Keratinocyte (primary cell): Measurements from ENCODE around the gene MEIS3. TPM values are rescaled to one million over a fixed set of nuclear protein-coding genes. Genes with fewer than 3 reads are reported as not detected.

ENCODE experiments used
- DNase-seq: peaks from one replicate; pipeline ENCODE4 v3.0.0-alpha.2; 2011; ENCODE audit warnings: low read depth, missing footprints, low spot score
- FAIRE-seq: peaks from 2 replicates; lab custom pipeline; 2011; peaks lifted over from hg19 to GRCh38; lab: Jason Lieb, UNC
- H2AFZ ChIP-seq: 2 replicates; pipeline ENCODE4 v1.6.0; 2012; ENCODE audit warnings: low read length, control low read depth, inconsistent platforms; ENCODE audit not compliant: control insufficient read depth
- H3K27ac ChIP-seq: 2 replicates; pipeline ENCODE4 v1.5.1; 2011; ENCODE audit warnings: low read length; ENCODE audit not compliant: control insufficient read depth, insufficient read depth
- H3K27me3 ChIP-seq: 3 replicates; pipeline ENCODE4 v1.6.0; 2011; ENCODE audit warnings: low read length; ENCODE audit not compliant: control insufficient read depth, insufficient read depth; ENCODE audit errors: extremely low read depth
- H3K36me3 ChIP-seq, 2 experiments: 2 replicates in 1 of 2; 3 replicates in 1 of 2; pipeline ENCODE4 v1.5.1; 2011; ENCODE audit warnings: low read length in 2 of 2, mild to moderate bottlenecking in 1 of 2; ENCODE audit not compliant: control insufficient read depth in 2 of 2, insufficient read depth in 2 of 2; ENCODE audit errors: extremely low read depth in 1 of 2
- H3K4me1 ChIP-seq: 3 replicates; pipeline ENCODE4 v1.5.1; 2011; ENCODE audit warnings: low read length; ENCODE audit not compliant: control insufficient read depth, insufficient read depth; ENCODE audit errors: extremely low read depth
- H3K4me2 ChIP-seq: 3 replicates; pipeline ENCODE4 v1.6.0; 2011; ENCODE audit warnings: low read depth, low read length; ENCODE audit not compliant: control insufficient read depth, insufficient read depth; ENCODE audit errors: extremely low read depth
- H3K4me3 ChIP-seq, 3 experiments: fragments of 200-600 bp in 1 of 3; sonication (generic) in 1 of 3; 2 replicates in 2 of 3; 3 replicates in 1 of 3; pipeline ENCODE4 v1.5.1; 2011 to 2016; ENCODE audit warnings: low read length in 3 of 3, mild to moderate bottlenecking in 3 of 3, control low read depth in 2 of 3, inconsistent platforms in 1 of 3, low read depth in 1 of 3, mixed read lengths in 1 of 3, mixed run types in 1 of 3, moderate library complexity in 1 of 3; ENCODE audit not compliant: control insufficient read depth in 2 of 3, insufficient read depth in 2 of 3; ENCODE audit errors: extremely low read depth in 1 of 3
- H3K79me2 ChIP-seq: 2 replicates; pipeline ENCODE4 v1.6.0; 2012; ENCODE audit warnings: low read length; ENCODE audit not compliant: control insufficient read depth, insufficient read depth
- H3K9ac ChIP-seq: 3 replicates; pipeline ENCODE4 v1.6.0; 2011; ENCODE audit warnings: low read length; ENCODE audit not compliant: control insufficient read depth, insufficient read depth; ENCODE audit errors: extremely low read depth
- H3K9me1 ChIP-seq: 3 replicates; pipeline ENCODE4 v1.6.0; 2011; ENCODE audit warnings: low read length; ENCODE audit not compliant: control insufficient read depth, insufficient read depth; ENCODE audit errors: extremely low read depth
- H3K9me3 ChIP-seq: 2 replicates; pipeline ENCODE4 v1.5.1; 2012; ENCODE audit warnings: low read depth, low read length; ENCODE audit not compliant: control insufficient read depth
- H4K20me1 ChIP-seq: 3 replicates; pipeline ENCODE4 v1.6.0; 2011; ENCODE audit warnings: low read length; ENCODE audit not compliant: control insufficient read depth, insufficient read depth; ENCODE audit errors: extremely low read depth
- CTCF ChIP-seq, 3 experiments: IDR thresholded peaks in 1 of 3; conservative IDR thresholded peaks in 1 of 3; optimal IDR thresholded peaks in 1 of 3; 2 replicates in 2 of 3; 3 replicates in 1 of 3; pipeline versions ENCODE3 to v1.5.1; 2011; ENCODE audit warnings: low read length in 3 of 3, mild to moderate bottlenecking in 3 of 3, moderate library complexity in 2 of 3, control low read depth in 1 of 3, inconsistent platforms in 1 of 3; ENCODE audit not compliant: insufficient read depth in 2 of 3; ENCODE audit errors: extremely low read depth in 1 of 3
- EZH2 ChIP-seq: IDR thresholded peaks from one replicate; pipeline ENCODE4 v1.6.1; 2012; ENCODE audit warnings: inconsistent platforms, mild to moderate bottlenecking, low read length, moderate library complexity
- dilution Hi-C: fragments of 300-500 bp; cut with MboI; formaldehyde crosslinking; loops from one replicate; pipeline ENCODE4 v1.7.0; 2020; ENCODE audit warnings: low sequenced_read_pairs; ENCODE audit not compliant: extremely low pct_ligation_motif_present
- polyA plus RNA-seq, 5 experiments: library from polyadenylated mRNA; depleted of rRNA in 3 of 5; stranded (reverse) in 3 of 5; stranded (forward) in 1 of 5; unstranded in 1 of 5; fragments of >200 nt; gene quantifications; 1 replicate in 1 of 5; 2 replicates in 3 of 5; 3 replicates in 1 of 5; pipeline versions ENCODE4 v1.2.1 to v1.2.3, GENCODE V29; 2011 to 2012; ENCODE audit warnings: missing spikeins in 2 of 5, low read depth in 1 of 5, low replicate concordance in 1 of 5

The MEIS3 gene
- polyA plus RNA-seq, 1 donor (not counting 4 experiments of a cell fraction or from before 2014, with no cell fraction given): 1.7 TPM

- DNase-seq (no peak), FAIRE-seq (no peak)
- dilution Hi-C loops: no loop called here
- H3K9ac ChIP-seq: no peak overlapping the region
- H3K27ac ChIP-seq: no peak overlapping the region
- H3K9me1 ChIP-seq: no peaks in the 10 kb centered on the region
- TF ChIP-seq CTCF (optimal IDR thresholded peaks at IDR 0.05 in 1 of 3, IDR thresholded peaks at IDR 0.05 in 1 of 3, conservative IDR thresholded peaks at IDR 0.05 in 1 of 3; ENCODE audit: extremely low read depth in 1 of 3, insufficient read depth in 2 of 3, low read length in 3 of 3) (no peak), EZH2 (no peak)
- H3K4me1 ChIP-seq: no peaks in the 10 kb centered on the region
- H2AFZ ChIP-seq: no peak overlapping the region
- no peak overlapping the region for H3K4me3 ChIP-seq
- no peaks in the 10 kb centered on the region for H4K20me1 ChIP-seq
- no peaks in the 10 kb centered on the region for H3K79me2 ChIP-seq
- H3K4me2 ChIP-seq: no peak overlapping the region
- no peaks in the 10 kb centered on the region for H3K9me3 ChIP-seq
- peaks cover 16% of the 10 kb centered on the region for H3K27me3 ChIP-seq
- H3K36me3 ChIP-seq: no peaks in the 10 kb centered on the region
Observed at GRCh38 chr19:47438793-47439220, 19.5 kb upstream of the MEIS3 start.

GRCh38 chr19:47437500-47437899 lies 18.2 kb upstream of the MEIS3 start:
- H3K79me2 ChIP-seq: no peaks in the 10 kb centered on the region
- no peaks in the 10 kb centered on the region for H3K9me3 ChIP-seq
- H3K27me3 ChIP-seq: peaks cover 8% of the 10 kb centered on the region
- no peak for TF ChIP-seq EZH2
- TF ChIP-seq CTCF (optimal IDR thresholded peaks at IDR 0.05 in 1 of 3, IDR thresholded peaks at IDR 0.05 in 1 of 3, conservative IDR thresholded peaks at IDR 0.05 in 1 of 3; ENCODE audit: extremely low read depth in 1 of 3, insufficient read depth in 2 of 3, low read length in 3 of 3): no peak
- H3K4me2 ChIP-seq: no peak overlapping the region
- no peak overlapping the region for H3K4me3 ChIP-seq
- no peaks in the 10 kb centered on the region for H3K9me1 ChIP-seq
- H3K36me3 ChIP-seq: no peaks in the 10 kb centered on the region
- no peak overlapping the region for H3K27ac ChIP-seq
- no peak for FAIRE-seq
- H4K20me1 ChIP-seq: no peaks in the 10 kb centered on the region
- DNase-seq: no peak
- dilution Hi-C loops: no loop called here
- H3K9ac ChIP-seq: no peak overlapping the region
- no peaks in the 10 kb centered on the region for H3K4me1 ChIP-seq
- no peak overlapping the region for H2AFZ ChIP-seq
